K562 (cell line): ENCODE results near the gene TOM1L2. TPM values are rescaled to one million over a fixed set of nuclear protein-coding genes. Genes with fewer than 3 reads are reported as not detected.

Experiments used
- ATAC-seq: fragments of 200-7000 bp; cut with Tn5 transposase; 3 replicates; pipeline ENCODE4 v1.9.1; 2020; ENCODE audit warnings: moderate library complexity
- BruUV-seq: library from RNA; stranded (reverse); fragments of 400-500 nt; replicated peaks from 2 replicates; lab custom pipeline; 2021; lab: Mats Ljungman, UMichigan
- CTCF ChIA-PET: fragments of 300-600 bp; formaldehyde crosslinking; extraction: SDS; loops from one replicate; lab custom pipeline; 2021; ENCODE audit warnings: low intra/inter-chr PET ratio; lab: Yijun Ruan, JAX
- POLR2A ChIA-PET: fragments of 300-600, 350-650 bp; sonication (Branson Sonifier 250); formaldehyde crosslinking; extraction: SDS; loops from one replicate; lab custom pipeline; 2021; ENCODE audit warnings: antibody characterized with exemption, inconsistent platforms; lab: Yijun Ruan, JAX
- DNase-seq, 4 experiments: peaks; one replicate each; pipeline versions ENCODE4 v3.0.0 to v3.0.0-alpha.2; 2011 to 2018; ENCODE audit warnings: low spot score in 3 of 4, mixed read lengths in 3 of 4; ENCODE audit errors: extremely low read depth in 1 of 4
- FAIRE-seq: peaks from 2 replicates; lab custom pipeline; 2011; peaks lifted over from hg19 to GRCh38; lab: Jason Lieb, UNC
- H2AFZ ChIP-seq: 2 replicates; pipeline ENCODE4 v1.6.0; 2011; ENCODE audit warnings: low read depth, low read length, control low read depth, inconsistent platforms
- H3K27ac ChIP-seq: fragments of 200-600 bp; 3 replicates; pipeline ENCODE4 v1.8.0; 2011; ENCODE audit warnings: low read depth, mild to moderate bottlenecking, control low read depth, inconsistent platforms, low read length, moderate library complexity, mixed read lengths; ENCODE audit errors: extremely low read depth
- H3K27me3 ChIP-seq, 2 experiments: fragments of 300-600 bp in 1 of 2; 2 replicates in 1 of 2; 3 replicates in 1 of 2; pipeline versions ENCODE4 v1.6.0 to v1.8.0; 2011; ENCODE audit warnings: inconsistent platforms in 2 of 2, low read length in 2 of 2, mild to moderate bottlenecking in 1 of 2, mixed read lengths in 1 of 2, moderate library complexity in 1 of 2; ENCODE audit not compliant: control insufficient read depth in 2 of 2, insufficient read depth in 2 of 2
- H3K36me3 ChIP-seq: fragments of 300-600 bp; 3 replicates; pipeline ENCODE4 v1.8.0; 2011; ENCODE audit warnings: mild to moderate bottlenecking, low read length, inconsistent platforms; ENCODE audit not compliant: control insufficient read depth, insufficient read depth
- H3K4me1 ChIP-seq, 2 experiments: fragments of 200-600 bp in 1 of 2; replicated peaks in 1 of 2; 2 replicates in 1 of 2; 3 replicates in 1 of 2; pipeline versions ENCODE4 v1.5.1 to v1.8.0; 2011; ENCODE audit warnings: inconsistent platforms in 2 of 2, low read length in 2 of 2, mild to moderate bottlenecking in 1 of 2, mixed read lengths in 1 of 2, moderate library complexity in 1 of 2; ENCODE audit not compliant: control insufficient read depth in 2 of 2, insufficient read depth in 2 of 2
- H3K4me2 ChIP-seq: 2 replicates; pipeline ENCODE4 v1.6.1; 2011; ENCODE audit warnings: low read length, control low read depth, inconsistent platforms, mixed read lengths; ENCODE audit not compliant: insufficient read depth
- H3K4me3 ChIP-seq: fragments of 200-600 bp; sonication (generic), shearing (Covaris generic); 2 replicates; pipeline ENCODE4 v1.5.1; 2016; ENCODE audit warnings: control low read depth, inconsistent platforms
- H3K79me2 ChIP-seq: fragments of 200-600 bp; 3 replicates; pipeline ENCODE4 v1.8.0; 2011; ENCODE audit warnings: low read length, inconsistent platforms; ENCODE audit not compliant: control insufficient read depth, insufficient read depth
- H3K9ac ChIP-seq, 2 experiments: 2 replicates each; pipeline versions ENCODE4 v1.6.0 to v1.6.1; 2011; ENCODE audit warnings: low read depth in 2 of 2, low read length in 2 of 2, control low read depth in 1 of 2, inconsistent platforms in 1 of 2, mild to moderate bottlenecking in 1 of 2, mixed read lengths in 1 of 2; ENCODE audit not compliant: insufficient read depth in 1 of 2
- H3K9me1 ChIP-seq: one replicate; pipeline ENCODE4 v1.6.0; 2011; ENCODE audit warnings: inconsistent platforms, mild to moderate bottlenecking, low read length, moderate library complexity; ENCODE audit not compliant: control insufficient read depth, insufficient read depth
- H3K9me3 ChIP-seq: replicated peaks from 2 replicates; pipeline ENCODE4 v1.5.1; 2011; ENCODE audit warnings: low read depth, low read length, inconsistent platforms; ENCODE audit not compliant: control insufficient read depth, insufficient read depth
- H4K20me1 ChIP-seq: replicated peaks from 2 replicates; pipeline ENCODE4 v1.6.1; 2011; ENCODE audit warnings: low read length, inconsistent platforms, mixed read lengths; ENCODE audit not compliant: control insufficient read depth, insufficient read depth
- POLR2G ChIP-seq: fragments of 200-400 bp; formaldehyde crosslinking; IDR thresholded peaks from 2 replicates; pipeline ENCODE4 v1.6.1; 2017; ENCODE audit warnings: low read depth, mild to moderate bottlenecking, antibody characterized with exemption, low read length, moderate library complexity
- SIN3A ChIP-seq, 2 experiments: fragments of 150-350 bp in 1 of 2; IDR thresholded peaks; 2 replicates each; pipeline ENCODE4 v1.6.1; 2011 to 2016; ENCODE audit warnings: borderline replicate concordance in 2 of 2, low read depth in 2 of 2, low read length in 2 of 2, mild to moderate bottlenecking in 2 of 2, moderate library complexity in 2 of 2; ENCODE audit not compliant: control insufficient read depth in 1 of 2
- ZMIZ1 ChIP-seq, 2 experiments: fragments of 150-350 bp in 1 of 2; IDR thresholded peaks; 2 replicates each; pipeline ENCODE4 v1.6.1; 2012 to 2016; ENCODE audit warnings: low read depth in 2 of 2, low read length in 2 of 2, mild to moderate bottlenecking in 1 of 2, moderate library complexity in 1 of 2
- ZNF551 ChIP-seq: fragments of 250-450 bp; sonication (Bioruptor Pico); IDR thresholded peaks from 2 replicates; pipeline ENCODE4 v1.5.0; 2021; ENCODE audit warnings: mild to moderate bottlenecking, moderate library complexity
- WGBS: fragments of 100-300 bp; shearing (Covaris generic); methylation state at CpG from one replicate; pipeline ENCODE4 v1.1.6; 2016; ENCODE audit warnings: low coverage, mixed read lengths; ENCODE audit not compliant: insufficient coverage; ENCODE audit errors: missing lambda C conversion rate; 5-methylcytosine and 5-hydroxymethylcytosine counted together
- in situ Hi-C: fragments of 300-500 bp; cut with MboI; formaldehyde crosslinking; loops from 4 replicates; pipeline ENCODE4 v1.15.0; 2018; ENCODE audit warnings: inconsistent platforms, mixed read lengths
- intact Hi-C: fragments of 100-400 bp; cut with micrococcal nuclease; formaldehyde crosslinking; loops from 2 replicates; pipeline ENCODE4 v1.14.2; 2022
- polyA plus RNA-seq, 8 experiments: library from polyadenylated mRNA; depleted of rRNA in 4 of 8; stranded (reverse) in 5 of 8; unstranded in 3 of 8; fragments of >200 nt; fragmentation: Nextera tagmentation in 2 of 8; fragmentation: Illumina TruSeq in 1 of 8; extraction: Ambion mirVana in 2 of 8; extraction: Trizol in 1 of 8; gene quantifications; 2 replicates each; pipeline versions ENCODE4 v1.2.1 to v1.2.3, GENCODE V29; 2011 to 2014; ENCODE audit warnings: inconsistent platforms in 1 of 8, missing spikeins in 1 of 8
- total RNA-seq, 7 experiments: library from RNA; depleted of rRNA in 6 of 7; stranded (reverse); fragments of >200 nt in 6 of 7; fragmentation: Illumina TruSeq in 2 of 7; extraction: Trizol in 2 of 7; gene quantifications; 2 replicates each; pipeline versions ENCODE4 v1.2.1 to v1.2.3, GENCODE V29; 2011 to 2021; ENCODE audit warnings: low replicate concordance in 1 of 7

Gene TOM1L2
- total and polyA plus RNA-seq, 9 of the 15 experiments (the other 6 are each of a cell fraction or from before 2014, with no cell fraction given), result 0.07 to 6.0 (median 2.5) TPM

GRCh38 chr17:17831208-17832031 is 140.8 kb downstream of the TOM1L2 start:
- TF ChIP-seq ZNF551 (CRISPR knock-in tag) (no peak), SIN3A (IDR thresholded peaks at IDR 0.05; ENCODE audit: borderline replicate concordance in 2 of 2, control insufficient read depth in 1 of 2, low read depth in 2 of 2, low read length in 2 of 2) (no peak), POLR2G (0 out of 2 replicates have a peak, but pooled peaks have one; percentile 17), ZMIZ1 (IDR thresholded peaks at IDR 0.05; ENCODE audit: low read depth in 2 of 2, low read length in 2 of 2) (no peak)
- no peak overlapping the region for H3K27ac ChIP-seq
- H3K36me3 ChIP-seq, result peaks cover 79% of the 10 kb centered on the region; the same call in 2 of the 3 replicates
- no peaks in the 10 kb centered on the region for H3K9me3 ChIP-seq
- H3K9ac ChIP-seq, result peak overlapping the region in 1 of 2 experiments; percentile 53; a peak in 2 of 4 replicates
- DNase-seq (no peak), ATAC-seq (no peak), FAIRE-seq (no peak)
- H3K79me2 ChIP-seq, result peaks cover 96% of the 10 kb centered on the region
- no peak overlapping the region for H3K4me2 ChIP-seq
- H3K4me3 ChIP-seq, result no peak overlapping the region
- no peaks in the 10 kb centered on the region for H3K27me3 ChIP-seq
- no peak overlapping the region for H2AFZ ChIP-seq
- peaks cover 27% of the 10 kb centered on the region; the same call in 1 of the 2 replicates for H4K20me1 ChIP-seq
- ChIA-PET POLR2A (interaction anchor here (2.2 kb wide), 1 partner anchor 12 kb away, joined by 9 read pairs; no protein-coding TSS in a partner anchor), CTCF (no interaction called here)
- WGBS, result 81% methylated on average over 9 of the region's 12 CpGs
- H3K9me1 ChIP-seq, result no peaks in the 10 kb centered on the region
- intact Hi-C loops, result no loop called here
- BruUV-seq, result no TSS peak
- in situ Hi-C loops, result no loop called here
- peaks cover 47 to 53% of the 10 kb centered on the region in 2 experiments for H3K4me1 ChIP-seq
